IPS-18a (cell line): ENCODE measurements around the gene LRGUK.
"Not testable (repeated sequence)": the region's sequence is repeated elsewhere in the genome, so short reads cannot be mapped to it uniquely, and the experiment has no call there.

Experiments used
- H3K27ac ChIP-seq: one replicate; pipeline ENCODE4 v1.5.1; 2013; ENCODE audit warnings: low read length
- H3K27me3 ChIP-seq: one replicate; pipeline ENCODE4 v1.6.1; 2013; ENCODE audit warnings: mild to moderate bottlenecking, low read length; ENCODE audit not compliant: control insufficient read depth, insufficient read depth
- H3K36me3 ChIP-seq: one replicate; pipeline ENCODE4 v1.6.1; 2013; ENCODE audit warnings: low read depth, low read length; ENCODE audit not compliant: control insufficient read depth
- H3K4me1 ChIP-seq: one replicate; pipeline ENCODE4 v1.6.1; 2013; ENCODE audit warnings: low read depth, low read length; ENCODE audit not compliant: control insufficient read depth
- H3K4me3 ChIP-seq: one replicate; pipeline ENCODE4 v1.5.1; 2013; ENCODE audit warnings: low read length
- H3K9ac ChIP-seq: one replicate; pipeline ENCODE4 v1.6.1; 2013; ENCODE audit warnings: mild to moderate bottlenecking, low read length, moderate library complexity
- H3K9me3 ChIP-seq: one replicate; pipeline ENCODE4 v1.6.1; 2013; ENCODE audit warnings: low read depth, low read length; ENCODE audit not compliant: control insufficient read depth

The LRGUK gene

GRCh38 chr7:134290286-134290685 lies 163.1 kb downstream of the LRGUK start:
- Histone ChIP-seq H3K4me1 (no peaks in the 10 kb centered on the region), H3K4me3 (no peak overlapping the region), H3K9me3 (no peaks in the 10 kb centered on the region), H3K9ac (no peak overlapping the region), H3K36me3 (peaks cover 10% of the 10 kb centered on the region), H3K27me3 (no peaks in the 10 kb centered on the region), H3K27ac (no peak overlapping the region)

- Histone ChIP-seq H3K4me3 (no peak overlapping the region), H3K27ac (no peak overlapping the region), H3K4me1 (no peaks in the 10 kb centered on the region), H3K36me3 (peaks cover 27% of the 10 kb centered on the region), H3K27me3 (no peaks in the 10 kb centered on the region), H3K9ac (no peak overlapping the region), H3K9me3 (no peaks in the 10 kb centered on the region)
Measured at GRCh38 chr7:134293002-134293740, 166.0 kb downstream of the LRGUK start.

DNA sequence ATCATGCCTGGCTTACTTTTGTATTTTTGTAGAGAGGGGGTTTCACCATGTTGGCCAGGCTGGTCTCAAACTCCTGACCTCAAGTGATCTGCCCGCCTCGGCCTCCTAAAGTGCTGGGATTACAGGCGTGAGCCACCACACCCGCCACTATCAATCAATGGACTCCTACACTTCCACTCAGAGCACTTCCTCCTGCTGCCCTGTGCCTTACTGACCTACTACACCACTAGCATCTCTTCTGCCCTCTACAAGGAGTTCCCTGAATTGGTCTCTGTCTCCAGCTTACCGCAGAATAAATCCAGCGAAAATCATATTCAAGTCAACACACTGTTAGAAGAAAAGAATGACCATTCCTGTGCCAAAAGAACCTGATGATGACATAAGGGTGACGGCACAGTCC lies 168.8 kb downstream of the LRGUK start:
- not testable (repeated sequence) for H3K4me1 ChIP-seq, H3K27me3 ChIP-seq, H3K9ac ChIP-seq, H3K27ac ChIP-seq, H3K9me3 ChIP-seq, H3K4me3 ChIP-seq
- H3K36me3 ChIP-seq: peaks cover 48% of the 10 kb centered on the region

GRCh38 chr7:134297489-134297888 lies 170.3 kb downstream of the LRGUK start:
- Histone ChIP-seq H3K27ac (no peak overlapping the region), H3K4me1 (peaks cover 7% of the 10 kb centered on the region), H3K27me3 (no peaks in the 10 kb centered on the region), H3K9ac (no peak overlapping the region), H3K4me3 (no peak overlapping the region), H3K9me3 (no peaks in the 10 kb centered on the region), H3K36me3 (peaks cover 57% of the 10 kb centered on the region)

- Histone ChIP-seq H3K27me3 (no peaks in the 10 kb centered on the region), H3K4me1 (peaks cover 7% of the 10 kb centered on the region), H3K27ac (no peak overlapping the region), H3K4me3 (no peak overlapping the region), H3K36me3 (peaks cover 62% of the 10 kb centered on the region), H3K9ac (no peak overlapping the region), H3K9me3 (no peaks in the 10 kb centered on the region)
Measured at GRCh38 chr7:134298902-134299683, 172.0 kb downstream of the LRGUK start.

- Histone ChIP-seq H3K4me3 (no peak overlapping the region), H3K9ac (no peak overlapping the region), H3K9me3 (no peaks in the 10 kb centered on the region), H3K27me3 (no peaks in the 10 kb centered on the region), H3K36me3 (peaks cover 57% of the 10 kb centered on the region), H3K27ac (no peak overlapping the region), H3K4me1 (peaks cover 7% of the 10 kb centered on the region)
Measured at GRCh38 chr7:134300988-134301387, 173.8 kb downstream of the LRGUK start.

- H3K27me3 ChIP-seq: no peaks in the 10 kb centered on the region
- no peaks in the 10 kb centered on the region for H3K9me3 ChIP-seq
- peaks cover 7% of the 10 kb centered on the region for H3K4me1 ChIP-seq
- H3K9ac ChIP-seq: no peak overlapping the region
- H3K4me3 ChIP-seq: no peak overlapping the region
- no peak overlapping the region for H3K27ac ChIP-seq
- peaks cover 55% of the 10 kb centered on the region for H3K36me3 ChIP-seq
Measured at GRCh38 chr7:134301592-134301991, 174.5 kb downstream of the LRGUK start.

- Histone ChIP-seq H3K4me3 (no peak overlapping the region), H3K27me3 (no peaks in the 10 kb centered on the region), H3K27ac (no peak overlapping the region), H3K9ac (no peak overlapping the region), H3K36me3 (peaks cover 55% of the 10 kb centered on the region), H3K9me3 (no peaks in the 10 kb centered on the region), H3K4me1 (peaks cover 7% of the 10 kb centered on the region)
Measured at GRCh38 chr7:134302120-134302519, 175.0 kb downstream of the LRGUK start.

DNA sequence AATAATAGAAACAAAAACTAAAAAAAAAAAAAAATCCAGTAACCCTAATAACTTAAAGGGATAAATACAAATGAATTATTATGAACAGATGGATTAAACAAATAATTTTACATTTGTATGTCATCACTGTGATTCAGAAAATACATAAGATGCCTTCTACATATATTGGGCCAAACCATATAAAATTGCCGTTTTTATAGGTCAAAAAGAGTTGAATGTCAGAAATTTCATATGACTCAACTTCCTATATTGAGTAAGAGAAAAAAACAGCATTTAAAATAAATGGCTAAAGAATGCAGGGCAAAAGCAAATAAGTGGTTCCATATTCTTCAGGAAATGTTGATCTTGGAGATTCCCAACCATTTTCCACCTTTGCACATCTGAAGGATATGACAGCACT lies 180.2 kb downstream of the LRGUK start:
- Histone ChIP-seq H3K36me3 (peaks cover 26% of the 10 kb centered on the region), H3K27ac (no peak overlapping the region)

DNA sequence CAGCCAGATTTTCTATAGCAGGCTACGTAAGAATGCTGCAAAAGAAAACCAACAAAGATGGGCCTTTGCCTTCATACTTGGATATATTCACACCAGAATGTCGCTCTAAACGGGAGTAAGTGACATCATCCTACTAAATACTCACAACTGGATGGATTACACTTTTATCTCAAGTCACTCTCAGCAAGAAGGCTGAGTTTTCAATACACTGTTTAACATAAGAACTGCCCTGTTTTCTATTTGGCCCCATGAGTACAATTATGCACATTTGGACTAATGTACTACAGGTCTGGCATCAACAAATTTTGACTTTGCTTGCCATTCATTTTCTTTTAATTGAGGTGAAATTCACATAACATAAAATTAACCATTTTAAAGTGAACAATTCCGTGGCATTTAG lies 181.4 kb downstream of the LRGUK start:
- H3K27ac ChIP-seq: no peak overlapping the region
- H3K27me3 ChIP-seq: no peaks in the 10 kb centered on the region
- H3K9me3 ChIP-seq: no peaks in the 10 kb centered on the region
- no peaks in the 10 kb centered on the region for H3K4me1 ChIP-seq
- H3K4me3 ChIP-seq: no peak overlapping the region
- H3K36me3 ChIP-seq: peaks cover 25% of the 10 kb centered on the region
- no peak overlapping the region for H3K9ac ChIP-seq

More for the DNA sequence above, 180.2 kb downstream of the LRGUK start:
- Histone ChIP-seq H3K9ac (no peak overlapping the region), H3K9me3 (no peaks in the 10 kb centered on the region), H3K4me3 (no peak overlapping the region), H3K4me1 (no peaks in the 10 kb centered on the region), H3K27me3 (no peaks in the 10 kb centered on the region)

- H3K4me3 ChIP-seq: no peak overlapping the region
- H3K9me3 ChIP-seq: no peaks in the 10 kb centered on the region
- peaks cover 6% of the 10 kb centered on the region for H3K4me1 ChIP-seq
- peaks cover 5% of the 10 kb centered on the region for H3K36me3 ChIP-seq
- no peak overlapping the region for H3K9ac ChIP-seq
- H3K27me3 ChIP-seq: no peaks in the 10 kb centered on the region
- no peak overlapping the region for H3K27ac ChIP-seq
Measured at GRCh38 chr7:134311807-134312206, 184.7 kb downstream of the LRGUK start.

- Histone ChIP-seq H3K9me3 (no peaks in the 10 kb centered on the region), H3K4me1 (peaks cover 11% of the 10 kb centered on the region)
Measured at GRCh38 chr7:134312717-134313116, 185.6 kb downstream of the LRGUK start.

More at GRCh38 chr7:134312717-134313116, 185.6 kb downstream of the LRGUK start:
- Histone ChIP-seq H3K27me3 (no peaks in the 10 kb centered on the region), H3K9ac (no peak overlapping the region), H3K4me3 (no peak overlapping the region), H3K36me3 (peaks cover 5% of the 10 kb centered on the region), H3K27ac (no peak overlapping the region)
